ENCODE data around the gene MYO6.

Gene MYO6

GRCh38 chr6:75827163-75827562 lies 78.1 kb downstream of the MYO6 start:
- no peak for DNase-seq (ENCODE audit: low spot score)

DNA sequence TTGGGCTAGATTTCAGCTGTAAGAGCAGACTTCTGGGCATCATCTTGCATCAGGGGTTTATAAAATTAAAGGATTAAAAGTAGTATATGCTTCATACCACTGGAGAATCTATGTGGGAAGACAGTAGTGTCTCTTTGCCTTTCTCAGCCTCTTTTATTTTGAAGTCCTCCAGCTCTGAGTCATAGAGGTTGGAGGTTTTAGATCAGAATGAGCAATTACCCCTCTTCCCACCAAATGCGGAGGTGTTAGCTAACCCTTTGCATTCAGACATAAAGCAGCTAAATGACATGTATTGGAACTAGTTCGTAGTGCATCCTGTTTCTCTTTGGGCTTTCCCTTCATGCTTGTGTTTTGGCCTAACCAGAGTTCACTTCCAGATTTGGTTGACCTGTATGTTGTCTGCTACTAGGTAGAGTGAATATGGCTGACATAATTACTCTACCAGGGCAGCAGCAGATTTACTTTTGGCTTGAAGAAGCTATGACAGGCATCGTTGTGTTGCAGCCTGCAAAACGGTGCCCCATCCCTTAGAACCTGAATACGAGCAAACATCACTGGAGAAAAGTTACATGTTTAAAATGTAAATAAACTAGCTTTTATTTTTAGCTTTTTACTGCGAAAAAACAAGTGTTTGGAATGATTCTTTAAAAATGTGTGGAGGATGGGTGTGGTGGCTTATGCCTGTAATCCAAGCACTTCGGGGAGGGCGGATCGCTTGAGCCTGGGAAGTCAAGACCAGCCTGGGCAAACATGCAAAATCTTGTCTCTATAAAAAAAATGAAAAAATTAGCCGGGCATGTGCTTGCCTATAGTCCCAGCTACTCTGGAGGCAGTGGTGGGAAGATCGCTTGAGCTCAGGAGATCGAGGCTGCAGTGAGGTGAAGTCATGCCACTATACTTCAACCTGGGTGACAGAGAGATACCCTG lies 82.2 kb downstream of the MYO6 start:
- DNase-seq (ENCODE audit: low spot score) = no peak

GRCh38 chr6:75834447-75834846 lies 85.4 kb downstream of the MYO6 start:
- no peak for DNase-seq (ENCODE audit: low spot score)

DNA sequence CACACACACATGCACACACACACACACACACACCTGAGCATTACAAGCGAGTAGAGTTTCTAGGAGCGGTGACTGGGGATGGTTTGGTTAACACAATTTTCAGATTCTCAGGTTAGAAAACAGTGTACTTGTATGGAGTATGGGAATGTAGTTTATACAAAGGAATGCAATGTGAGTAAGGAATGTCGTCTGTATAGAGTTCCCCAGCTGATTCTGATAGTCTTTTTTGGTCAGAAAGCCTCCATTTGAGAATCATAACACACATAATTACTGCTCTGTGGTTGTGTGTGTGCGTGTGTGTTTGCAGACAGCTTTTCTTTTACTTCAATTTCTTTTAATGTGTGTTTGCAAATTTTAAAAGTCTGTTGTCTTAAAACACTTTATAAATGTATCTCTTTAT lies 93.2 kb downstream of the MYO6 start:
- DNase-seq (ENCODE audit: low spot score) = no peak

GRCh38 chr6:75842732-75843131 lies 93.7 kb downstream of the MYO6 start:
- no peak for DNase-seq (ENCODE audit: low spot score)

- no peak for DNase-seq (ENCODE audit: low spot score)
Measured at GRCh38 chr6:75843396-75843795, 94.4 kb downstream of the MYO6 start.

GRCh38 chr6:75848274-75848673 lies 99.2 kb downstream of the MYO6 start:
- DNase-seq (ENCODE audit: low spot score) = no peak

DNA sequence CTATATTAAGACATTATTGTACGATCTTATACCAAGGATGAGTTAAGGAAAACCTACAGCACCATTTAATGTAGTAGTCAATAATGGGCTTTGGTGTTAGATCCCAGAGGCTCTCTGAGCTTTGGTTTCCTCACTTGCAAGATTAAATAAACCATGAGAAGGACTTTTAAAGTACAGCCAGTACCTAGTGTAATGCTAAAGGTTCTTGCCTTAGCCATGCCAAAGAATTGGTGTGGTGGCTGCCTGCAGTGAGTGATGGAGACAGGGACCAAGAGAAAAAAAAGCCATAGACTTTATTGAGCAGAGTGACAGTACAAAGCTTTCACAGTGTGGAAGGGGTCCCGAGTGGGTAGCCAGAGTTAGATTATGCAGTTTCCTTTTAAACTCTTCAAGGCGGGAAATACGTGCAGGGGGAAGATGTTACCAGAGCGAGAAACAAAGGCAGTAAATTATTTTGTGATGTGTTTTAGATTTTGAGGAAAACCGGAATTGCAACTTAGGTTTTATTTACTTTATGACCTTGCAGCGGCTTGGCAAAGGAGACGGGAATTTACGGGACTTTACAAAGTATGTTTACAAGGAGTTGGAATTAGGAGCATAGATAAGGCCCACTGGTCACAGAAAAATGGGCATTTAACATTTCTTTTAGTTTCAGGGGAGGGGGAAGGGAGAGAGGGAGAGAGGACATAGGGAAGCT lies 100.4 kb downstream of the MYO6 start:
- no peak for DNase-seq (ENCODE audit: low spot score)

GRCh38 chr6:75850026-75850833 lies 101.2 kb downstream of the MYO6 start:
- no peak for DNase-seq (ENCODE audit: low spot score)

- DNase-seq (ENCODE audit: low spot score) = no peak
Measured at GRCh38 chr6:75852721-75853120, 103.7 kb downstream of the MYO6 start.

GRCh38 chr6:75853806-75854205 lies 104.8 kb downstream of the MYO6 start:
- no peak for DNase-seq (ENCODE audit: low spot score)

DNA sequence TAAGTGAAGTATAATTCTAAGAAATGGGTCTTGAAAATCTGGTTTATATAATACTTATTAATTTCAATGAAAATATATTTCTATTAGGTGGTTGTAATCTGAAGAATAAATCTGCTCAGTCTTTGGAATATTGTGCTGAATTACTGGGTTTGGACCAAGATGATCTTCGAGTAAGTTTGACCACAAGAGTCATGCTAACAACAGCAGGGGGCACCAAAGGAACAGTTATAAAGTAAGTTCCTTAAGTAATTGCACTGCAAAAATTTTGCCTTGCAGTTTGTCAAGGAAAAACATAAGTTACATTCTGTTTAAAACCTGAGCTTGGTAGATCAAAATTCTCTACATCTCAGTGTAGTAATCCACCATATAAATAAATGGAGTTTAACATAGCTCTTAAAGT lies 106.0 kb downstream of the MYO6 start:
- no peak for DNase-seq (ENCODE audit: low spot score)

DNA sequence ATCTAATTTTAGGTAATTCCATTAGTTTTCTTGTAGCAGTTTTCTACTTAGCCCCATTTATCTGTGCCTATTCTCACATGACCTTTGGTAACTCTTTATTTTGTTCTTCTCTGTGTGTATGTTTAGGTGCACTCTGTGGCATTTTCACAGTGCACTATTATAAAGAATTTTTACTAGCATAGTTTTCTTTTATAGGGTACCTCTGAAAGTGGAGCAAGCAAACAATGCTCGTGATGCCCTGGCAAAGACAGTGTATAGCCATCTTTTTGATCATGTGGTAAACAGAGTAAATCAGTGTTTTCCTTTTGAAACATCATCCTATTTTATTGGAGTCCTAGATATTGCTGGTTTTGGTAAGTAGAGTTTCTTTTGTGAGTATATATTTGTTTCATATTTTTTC lies 107.9 kb downstream of the MYO6 start:
- no peak for DNase-seq (ENCODE audit: low spot score)

- no peak for DNase-seq (ENCODE audit: low spot score)
Measured at GRCh38 chr6:75863001-75863400, 114.0 kb downstream of the MYO6 start.

DNA sequence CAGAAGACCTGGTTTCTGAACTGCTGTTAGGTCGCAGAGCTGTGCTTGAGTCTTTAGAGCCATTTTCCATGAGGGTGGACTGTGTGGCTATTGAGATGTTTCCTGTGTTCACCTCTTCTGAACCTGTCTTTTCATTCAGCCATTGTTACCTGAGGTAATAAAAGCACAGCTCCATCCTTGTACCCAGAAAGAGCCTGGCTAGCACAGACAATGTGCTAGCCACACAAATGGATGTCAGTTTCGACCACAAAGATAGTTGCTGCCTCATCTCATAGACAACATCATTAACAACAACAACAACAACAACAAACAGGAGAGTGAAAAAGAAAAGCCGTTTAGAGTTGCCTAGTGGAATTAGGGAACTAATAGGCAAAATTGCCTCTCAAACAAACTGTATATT lies 114.7 kb downstream of the MYO6 start:
- no peak for DNase-seq (ENCODE audit: low spot score)

- DNase-seq (ENCODE audit: low spot score) = no peak
Measured at GRCh38 chr6:75864446-75864845, 115.4 kb downstream of the MYO6 start.

DNA sequence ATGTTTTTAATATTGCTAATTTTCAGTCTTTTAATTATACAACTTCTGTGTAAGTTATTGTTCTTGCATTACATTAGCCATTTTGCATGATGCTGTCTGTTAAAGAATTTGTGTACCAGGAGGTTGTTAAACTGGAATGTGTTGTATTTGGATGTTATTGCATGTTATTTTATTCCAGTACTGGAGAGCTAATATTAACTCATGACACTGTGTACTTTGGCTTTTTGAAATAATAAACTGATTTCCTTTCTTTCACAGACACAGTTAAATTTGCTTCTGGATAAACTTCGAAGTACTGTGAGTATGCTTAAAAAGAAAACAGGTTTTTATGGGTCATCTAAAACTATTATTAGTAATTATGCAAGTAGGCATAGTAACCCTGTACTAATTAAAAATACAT lies 121.3 kb downstream of the MYO6 start:
- no peak for DNase-seq (ENCODE audit: low spot score)

- DNase-seq (ENCODE audit: low spot score) = no peak
Measured at GRCh38 chr6:75874224-75874623, 125.2 kb downstream of the MYO6 start.

- DNase-seq (ENCODE audit: low spot score) = no peak
Measured at GRCh38 chr6:75876152-75876551, 127.1 kb downstream of the MYO6 start.

- no peak for DNase-seq (ENCODE audit: low spot score)
Measured at GRCh38 chr6:75880305-75880704, 131.3 kb downstream of the MYO6 start.

- DNase-seq (ENCODE audit: low spot score) = no peak
Measured at GRCh38 chr6:75882734-75883133, 133.7 kb downstream of the MYO6 start.

DNA sequence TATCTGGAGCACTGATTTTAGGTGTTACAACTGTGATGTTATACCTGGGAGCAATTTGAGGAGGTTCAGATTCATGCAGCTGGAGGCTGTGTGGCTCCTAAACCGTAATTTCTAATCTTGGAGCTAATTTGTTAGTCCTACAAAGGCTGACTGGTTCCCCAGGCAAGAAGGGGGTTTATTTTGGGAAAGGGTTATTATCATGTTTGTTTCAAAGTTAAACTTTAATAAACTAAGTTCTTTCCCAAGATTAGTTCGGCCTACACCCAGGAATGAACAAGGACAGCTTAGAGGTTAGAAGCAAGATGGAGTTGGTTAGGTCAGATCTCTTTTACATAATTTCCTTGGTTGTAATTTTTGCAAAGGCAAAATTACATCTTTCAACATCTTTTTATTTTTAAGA lies 135.8 kb downstream of the MYO6 start:
- no peak for DNase-seq (ENCODE audit: low spot score)

- DNase-seq (ENCODE audit: low spot score) = no peak
Measured at GRCh38 chr6:75892384-75892783, 143.3 kb downstream of the MYO6 start.

Data from ecto neural progenitor cell (in vitro differentiated cells).